ENCODE data around the gene CEP290.
A peak's percentile ranks its signal among the peaks of the same experiment; 100 is the strongest.

Gene CEP290

DNA sequence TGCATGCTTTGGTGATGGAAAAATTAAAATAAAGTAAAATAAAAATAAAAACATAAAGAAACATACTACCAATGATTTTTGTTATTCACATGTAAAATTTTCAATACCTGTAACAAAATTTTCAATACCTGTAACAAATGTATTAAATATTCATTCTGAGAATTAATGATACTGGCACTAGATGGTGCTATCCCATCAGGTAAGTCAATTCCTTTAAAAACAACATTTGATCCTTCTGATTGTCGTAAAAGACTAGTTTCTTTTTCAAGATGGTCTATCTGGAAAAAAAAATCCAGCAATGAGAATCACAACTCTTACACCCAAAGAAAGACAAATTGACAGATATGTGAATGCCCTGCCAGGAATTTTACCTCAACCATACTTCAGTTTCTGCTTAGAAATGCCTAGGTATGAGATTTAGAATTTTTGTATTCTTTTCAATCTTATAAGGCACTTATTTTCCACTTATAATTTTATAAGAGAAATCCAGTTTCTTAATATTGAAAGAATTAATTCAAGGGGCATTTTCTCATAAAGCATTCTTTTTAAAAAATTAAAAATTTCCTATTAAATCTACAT lies 30.7 kb downstream of the CEP290 start:
- H3K27me3 Mint-ChIP-seq: no peaks in the 10 kb centered on the region
- DNase-seq (no peak), ATAC-seq (no peak)
- H3K9me3 Mint-ChIP-seq: no peaks in the 10 kb centered on the region
- H3K4me1 Mint-ChIP-seq: no peaks in the 10 kb centered on the region
- H3K27ac Mint-ChIP-seq: no peak overlapping the region
- H3K4me3 Mint-ChIP-seq: no peak overlapping the region

GRCh38 chr12:88108021-88108420 lies 33.9 kb downstream of the CEP290 start:
- Mint-ChIP-seq H3K27me3 (no peaks in the 10 kb centered on the region), H3K4me3 (no peak overlapping the region), H3K4me1 (no peaks in the 10 kb centered on the region), H3K27ac (no peak overlapping the region), H3K9me3 (no peaks in the 10 kb centered on the region)
- DNase-seq: no peak
- ATAC-seq: no peak

DNA sequence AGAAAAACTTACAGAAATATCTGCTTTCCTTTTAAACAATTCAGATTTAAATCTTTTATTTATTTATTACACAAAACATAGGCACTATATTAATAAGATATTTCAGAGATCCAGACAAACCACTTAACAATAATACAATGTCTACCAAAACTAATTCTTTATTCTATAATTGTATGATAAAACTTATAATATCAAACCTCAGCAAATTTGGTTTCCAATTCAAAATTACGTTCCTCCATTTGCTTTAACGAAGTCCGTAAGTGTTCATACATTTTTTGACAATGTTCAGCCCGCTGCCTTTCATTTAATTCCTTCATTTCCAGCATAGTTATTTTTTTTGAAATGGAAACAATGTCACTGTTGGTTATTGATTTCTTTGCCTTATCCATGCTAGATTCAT lies 48.3 kb downstream of the CEP290 start:
- Mint-ChIP-seq H3K9me3 (no peaks in the 10 kb centered on the region), H3K27ac (no peak overlapping the region), H3K27me3 (no peaks in the 10 kb centered on the region), H3K4me1 (no peaks in the 10 kb centered on the region), H3K4me3 (no peak overlapping the region)
- ATAC-seq (no peak), DNase-seq (no peak)

DNA sequence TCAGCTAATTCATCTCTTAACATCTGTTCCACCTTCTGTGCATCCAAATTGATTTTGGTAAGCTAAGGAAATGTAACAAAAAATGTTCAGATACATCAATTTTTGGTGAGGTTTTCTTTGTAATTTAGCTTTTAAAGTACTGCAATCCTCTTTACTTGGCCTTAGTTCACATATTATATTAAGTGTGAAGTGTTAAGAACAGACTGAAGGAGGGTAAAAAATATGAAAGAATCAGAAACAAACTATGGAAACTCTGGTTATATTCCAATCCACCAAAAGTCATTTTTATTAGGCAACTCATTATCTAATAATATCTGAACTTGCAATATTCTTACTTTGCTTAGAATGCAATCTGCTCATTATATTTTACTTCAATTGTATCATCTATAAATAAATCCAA lies 49.1 kb downstream of the CEP290 start:
- no peak overlapping the region for H3K27ac Mint-ChIP-seq
- no peaks in the 10 kb centered on the region for H3K9me3 Mint-ChIP-seq
- no peak for ATAC-seq
- DNase-seq: no peak
- no peaks in the 10 kb centered on the region for H3K4me1 Mint-ChIP-seq
- no peak overlapping the region for H3K4me3 Mint-ChIP-seq
- no peaks in the 10 kb centered on the region for H3K27me3 Mint-ChIP-seq

GRCh38 chr12:88084210-88084609 lies 57.7 kb downstream of the CEP290 start:
- no peak for ATAC-seq
- no peak overlapping the region for H3K4me3 Mint-ChIP-seq
- DNase-seq: no peak
- H3K27ac Mint-ChIP-seq: no peak overlapping the region
- no peaks in the 10 kb centered on the region for H3K27me3 Mint-ChIP-seq
- H3K9me3 Mint-ChIP-seq: no peaks in the 10 kb centered on the region
- H3K4me1 Mint-ChIP-seq: no peaks in the 10 kb centered on the region

DNA sequence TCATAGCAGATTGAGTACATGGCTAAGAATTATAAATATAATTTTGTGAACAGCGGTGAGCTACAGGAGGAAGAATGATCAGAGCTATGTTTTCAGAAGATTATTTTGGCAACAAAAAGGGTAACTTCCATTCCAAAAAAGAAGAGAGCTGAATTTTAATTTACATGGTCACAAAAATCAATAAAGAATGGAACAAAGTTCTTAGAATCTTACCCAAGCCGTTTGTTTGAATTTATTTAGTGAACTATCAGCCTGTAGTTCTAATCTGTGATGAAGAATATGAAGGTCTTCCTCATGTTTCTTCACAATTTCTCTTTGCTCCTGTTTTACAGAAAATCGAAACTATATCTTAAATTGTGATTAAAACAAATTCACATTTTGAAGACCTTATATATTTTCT lies 58.3 kb downstream of the CEP290 start:
- Mint-ChIP-seq H3K4me1 (no peaks in the 10 kb centered on the region), H3K9me3 (no peaks in the 10 kb centered on the region), H3K27ac (no peak overlapping the region)

DNA sequence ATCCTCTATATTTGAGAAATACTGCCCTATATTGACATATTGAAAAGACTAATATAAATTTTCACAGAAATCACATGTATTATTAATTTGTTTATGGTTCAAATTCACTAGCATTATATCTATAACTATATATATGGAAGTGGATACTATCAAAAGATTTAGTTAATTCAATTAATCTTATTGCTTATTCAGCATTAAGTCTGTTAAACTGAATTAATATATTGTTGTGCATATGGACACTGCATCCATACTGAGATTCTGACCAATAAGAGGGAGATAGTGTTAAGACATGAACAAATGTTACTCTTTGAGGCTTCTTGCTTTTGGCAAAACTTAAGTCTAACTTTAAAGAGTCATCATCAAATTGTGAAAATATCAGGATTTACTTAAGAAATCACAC lies 60.6 kb downstream of the CEP290 start:
- no peaks in the 10 kb centered on the region for H3K4me1 Mint-ChIP-seq
- H3K27ac Mint-ChIP-seq: no peak overlapping the region
- H3K9me3 Mint-ChIP-seq: no peaks in the 10 kb centered on the region
- no peak overlapping the region for H3K4me3 Mint-ChIP-seq
- ATAC-seq (no peak), DNase-seq (no peak)
- no peaks in the 10 kb centered on the region for H3K27me3 Mint-ChIP-seq

More for the DNA sequence above, 58.3 kb downstream of the CEP290 start:
- no peak for DNase-seq
- no peak overlapping the region for H3K4me3 Mint-ChIP-seq
- ATAC-seq: no peak
- no peaks in the 10 kb centered on the region for H3K27me3 Mint-ChIP-seq

GRCh38 chr12:88067301-88067700 lies 74.6 kb downstream of the CEP290 start:
- Mint-ChIP-seq H3K4me3 (no peak overlapping the region), H3K9me3 (no peaks in the 10 kb centered on the region), H3K27me3 (no peaks in the 10 kb centered on the region), H3K4me1 (peaks cover 13% of the 10 kb centered on the region), H3K27ac (no peak overlapping the region)
- DNase-seq (no peak), ATAC-seq (no peak)

- H3K27me3 Mint-ChIP-seq: no peaks in the 10 kb centered on the region
- no peak overlapping the region for H3K27ac Mint-ChIP-seq
- no peak overlapping the region for H3K4me3 Mint-ChIP-seq
- H3K9me3 Mint-ChIP-seq: no peaks in the 10 kb centered on the region
- peak; percentile 62 for ATAC-seq
- no peak for DNase-seq
- peaks cover 13% of the 10 kb centered on the region for H3K4me1 Mint-ChIP-seq
These were observed 78.5 kb downstream of the CEP290 start for GRCh38 chr12:88063375-88063774.

- Mint-ChIP-seq H3K4me1 (peaks cover 13% of the 10 kb centered on the region), H3K27ac (no peak overlapping the region), H3K27me3 (no peaks in the 10 kb centered on the region), H3K4me3 (no peak overlapping the region), H3K9me3 (no peaks in the 10 kb centered on the region)
- no peak for DNase-seq
- ATAC-seq: no peak
These were observed 79.4 kb downstream of the CEP290 start for GRCh38 chr12:88062474-88062873.

DNA sequence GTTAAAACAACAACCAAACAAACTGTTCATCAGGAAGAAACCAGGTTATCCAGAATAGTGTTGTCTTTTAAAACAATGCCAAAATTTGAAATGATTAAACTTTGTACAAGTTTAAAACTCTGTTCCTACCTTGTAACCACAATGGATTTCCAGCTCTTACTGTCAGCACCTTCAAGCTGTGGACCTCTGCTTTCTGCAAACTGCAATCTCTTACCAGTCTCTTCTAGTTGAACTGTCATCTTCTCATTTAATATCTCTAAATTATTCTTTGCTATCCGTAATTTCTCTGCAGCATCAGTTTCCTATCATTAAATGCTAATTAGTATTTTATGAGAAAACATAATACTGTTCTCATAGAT lies 83.2 kb downstream of the CEP290 start:
- no peaks in the 10 kb centered on the region for H3K9me3 Mint-ChIP-seq
- H3K27ac Mint-ChIP-seq: peak overlapping the region in 1 of 2 donors; percentile 88
- no peaks in the 10 kb centered on the region for H3K27me3 Mint-ChIP-seq
- ATAC-seq (no peak), DNase-seq (no peak)
- no peak overlapping the region for H3K4me3 Mint-ChIP-seq
- H3K4me1 Mint-ChIP-seq: peaks cover 12% of the 10 kb centered on the region

DNA sequence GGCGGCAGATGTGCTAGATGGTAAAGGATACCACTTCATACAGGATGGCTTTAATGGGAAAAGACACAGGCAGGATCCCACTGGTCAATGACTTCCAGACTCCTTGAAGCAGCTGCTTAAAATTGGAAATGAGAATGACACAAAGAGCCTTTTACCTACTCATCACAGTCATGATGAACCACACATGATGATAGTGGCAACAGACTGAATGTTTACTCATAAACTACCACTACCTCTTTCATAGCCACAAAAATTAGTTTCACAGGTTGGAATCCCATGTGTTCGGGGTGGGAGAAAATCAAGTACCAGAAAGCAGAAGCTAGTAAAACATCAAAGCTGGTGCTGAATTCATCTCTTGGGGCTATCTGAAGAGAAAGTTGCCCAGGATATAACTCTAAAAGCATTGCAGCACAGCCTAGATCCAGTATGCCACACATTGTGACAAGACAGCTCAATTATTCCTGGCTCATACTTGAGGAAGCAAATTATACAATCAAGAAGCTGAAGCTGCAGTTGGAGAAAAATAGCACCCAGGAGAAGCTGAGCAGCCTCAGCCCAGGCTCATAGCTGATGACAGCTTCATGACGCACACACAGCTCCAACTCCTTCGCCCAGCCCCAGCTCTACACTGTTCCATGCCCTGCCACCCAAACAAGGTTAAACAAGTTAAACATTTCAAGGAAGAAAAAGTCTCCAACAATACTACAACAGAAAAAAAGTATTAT lies 83.7 kb downstream of the CEP290 start:
- no peaks in the 10 kb centered on the region for H3K27me3 Mint-ChIP-seq
- H3K27ac Mint-ChIP-seq: no peak overlapping the region
- DNase-seq (no peak), ATAC-seq (no peak)
- no peak overlapping the region for H3K4me3 Mint-ChIP-seq
- H3K4me1 Mint-ChIP-seq: peaks cover 7% of the 10 kb centered on the region
- H3K9me3 Mint-ChIP-seq: no peaks in the 10 kb centered on the region

GRCh38 chr12:88056571-88056970 lies 85.3 kb downstream of the CEP290 start:
- no peak overlapping the region for H3K4me3 Mint-ChIP-seq
- H3K4me1 Mint-ChIP-seq: no peaks in the 10 kb centered on the region
- no peaks in the 10 kb centered on the region for H3K27me3 Mint-ChIP-seq
- H3K27ac Mint-ChIP-seq: no peak overlapping the region
- ATAC-seq: no peak
- DNase-seq: no peak
- no peaks in the 10 kb centered on the region for H3K9me3 Mint-ChIP-seq

- Mint-ChIP-seq H3K27ac (peak overlapping the region in 1 of 2 donors; percentile 71), H3K4me1 (no peaks in the 10 kb centered on the region), H3K4me3 (no peak overlapping the region), H3K9me3 (no peaks in the 10 kb centered on the region), H3K27me3 (no peaks in the 10 kb centered on the region)
- no peak for DNase-seq
- peak; percentile 70 for ATAC-seq
These were observed 89.2 kb downstream of the CEP290 start for GRCh38 chr12:88052686-88053085.

DNA sequence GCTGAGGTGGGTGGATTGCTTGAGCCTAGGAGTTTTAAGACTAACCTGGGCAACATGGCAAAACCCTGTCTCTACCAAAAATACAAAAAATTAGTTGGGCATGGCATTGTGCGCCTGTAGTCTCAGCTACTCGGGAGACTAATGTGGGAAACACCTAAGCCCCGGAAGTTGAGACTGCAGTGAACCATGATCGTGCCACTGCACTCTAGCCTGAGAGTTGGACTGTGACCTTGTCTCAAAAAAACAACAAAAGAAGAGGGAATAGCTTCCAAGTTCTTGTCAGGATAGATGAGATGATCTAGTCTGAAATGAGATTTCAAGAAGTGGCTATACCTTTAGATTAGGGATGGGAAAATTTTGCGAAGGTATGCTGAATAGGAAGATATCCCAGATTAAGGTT lies 97.9 kb downstream of the CEP290 start:
- Mint-ChIP-seq H3K4me3 (no peak overlapping the region), H3K4me1 (peaks cover 8% of the 10 kb centered on the region), H3K27ac (no peak overlapping the region), H3K9me3 (no peaks in the 10 kb centered on the region), H3K27me3 (no peaks in the 10 kb centered on the region)
- ATAC-seq (no peak), DNase-seq (no peak)

GRCh38 chr12:88037770-88038169 lies 104.1 kb downstream of the CEP290 start:
- Mint-ChIP-seq H3K4me3 (no peak overlapping the region), H3K27me3 (no peaks in the 10 kb centered on the region), H3K4me1 (peaks cover 51% of the 10 kb centered on the region), H3K27ac (no peak overlapping the region), H3K9me3 (no peaks in the 10 kb centered on the region)
- DNase-seq (no peak), ATAC-seq (no peak)
